ENCODE data around the gene FXYD4. TPM values are rescaled to one million over a fixed set of nuclear protein-coding genes. Genes with fewer than 3 reads are reported as not detected.

Gene FXYD4
- polyA plus RNA-seq, 1 of the 3 experiments (the other 2 are of a cell fraction): not detected

DNA sequence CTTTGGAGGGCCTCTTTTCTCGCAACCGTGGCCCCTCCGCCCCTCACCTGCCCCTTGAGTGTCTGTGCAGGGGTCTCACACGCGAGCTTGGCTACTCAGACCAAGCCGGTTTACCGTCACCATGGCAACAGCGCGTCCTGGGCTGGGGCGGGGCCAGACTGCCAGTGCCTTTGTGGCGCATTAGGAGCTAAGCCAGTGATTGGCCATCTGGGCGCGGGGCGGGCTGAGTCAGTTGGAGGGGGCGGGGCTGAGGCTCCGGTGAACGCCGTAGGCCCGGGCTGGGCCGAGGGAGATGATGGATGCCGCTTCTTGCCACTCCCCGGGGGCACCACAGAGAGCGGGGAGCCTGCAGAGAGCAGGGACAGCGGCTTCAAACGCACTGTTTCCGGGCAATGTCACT is 48.7 kb upstream of the FXYD4 start:
- Histone ChIP-seq H3K79me2 (ENCODE audit: insufficient read depth) (no peaks in the 10 kb centered on the region), H3K4me2 (peak overlapping the region; percentile 15; the same call in 1 of the 2 replicates), H3K4me1 (ENCODE audit: control insufficient read depth in 1 of 2, insufficient read depth in 2 of 2, low read depth in 1 of 2, low read length in 1 of 2) (peaks cover 0 to 7% of the 10 kb centered on the region in 2 experiments; a peak in 1 of 4 replicates), H3K36me3 (replicated peaks in 1 of 2; ENCODE audit: control insufficient read depth in 1 of 2, insufficient read depth in 2 of 2, low read length in 1 of 2) (no peaks in the 10 kb centered on the region), H3F3A (replicated peaks; ENCODE audit: insufficient read depth) (no peaks in the 10 kb centered on the region), H3K9me3 (no peaks in the 10 kb centered on the region), H2AFZ (ENCODE audit: low read depth) (no peak overlapping the region), H3K4me3 (ENCODE audit: low read depth in 2 of 2, low read length in 1 of 2) (peak overlapping the region in 1 of 2 experiments; percentile 7; a peak in 1 of 4 replicates), H4K20me1 (ENCODE audit: insufficient read depth) (no peaks in the 10 kb centered on the region), H3K27ac (ENCODE audit: low read depth in 2 of 2, low read length in 1 of 2) (no peak overlapping the region), H3K27me3 (ENCODE audit: insufficient read depth) (peaks cover 7% of the 10 kb centered on the region; the same call in 1 of the 2 replicates), H3K9ac (no peak overlapping the region), H3K9me2 (no peaks in the 10 kb centered on the region)
- peak; percentile 37 for TF ChIP-seq MXI1 (IDR thresholded peaks at IDR 0.05; ENCODE audit: low read depth, low read length)
- no peak for TF ChIP-seq ELF1 (IDR thresholded peaks at IDR 0.05)
- TF ChIP-seq NFIC (IDR thresholded peaks at IDR 0.05; ENCODE audit: borderline replicate concordance): no peak
- peak; percentile 96 for DNase-seq
- WGBS (ENCODE audit: low lambda C conversion rate): 47% methylated on average over 5 of the region's 26 CpGs
- CTCF ChIA-PET: interaction anchor here (1.3 to 1.9 kb wide), 2 partner anchors 26 to 30 kb away, joined by 4 to 6 read pairs; no protein-coding TSS in a partner anchor
- POLR2A ChIA-PET: interaction anchor here (0.6 kb wide), 1 partner anchor 36 kb away, joined by 5 read pairs; no protein-coding TSS in a partner anchor

DNA sequence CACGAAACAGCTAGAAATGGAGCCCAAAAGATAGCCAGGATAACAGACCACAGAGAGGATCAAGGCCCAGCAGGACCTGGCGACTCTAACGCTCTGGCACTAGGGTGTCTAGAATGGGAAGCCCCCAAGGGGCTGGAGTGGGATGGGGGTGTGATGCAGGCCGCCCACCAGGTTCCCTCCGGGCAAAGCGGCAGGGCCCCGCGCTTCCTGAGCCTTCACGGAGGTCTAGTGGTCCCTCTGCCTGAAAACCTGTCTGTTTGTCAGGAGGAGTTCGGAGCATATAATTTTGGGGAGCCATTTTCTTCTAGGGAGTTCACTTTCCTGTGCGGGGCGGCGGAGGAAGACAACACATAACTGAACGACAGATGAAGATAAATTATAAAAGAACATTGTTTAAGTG is 48.2 kb upstream of the FXYD4 start:
- Histone ChIP-seq H3K27ac (ENCODE audit: low read depth in 2 of 2, low read length in 1 of 2) (no peak overlapping the region), H3K27me3 (ENCODE audit: insufficient read depth) (peaks cover 11% of the 10 kb centered on the region; the same call in 1 of the 2 replicates), H4K20me1 (ENCODE audit: insufficient read depth) (no peaks in the 10 kb centered on the region), H3K9ac (no peak overlapping the region), H3K4me3 (ENCODE audit: low read depth in 2 of 2, low read length in 1 of 2) (peak overlapping the region in 1 of 2 experiments; percentile 6; a peak in 1 of 4 replicates), H3K4me2 (peak overlapping the region; percentile 15; the same call in 1 of the 2 replicates), H3K9me2 (no peaks in the 10 kb centered on the region), H3K4me1 (ENCODE audit: control insufficient read depth in 1 of 2, insufficient read depth in 2 of 2, low read depth in 1 of 2, low read length in 1 of 2) (peaks cover 0 to 7% of the 10 kb centered on the region in 2 experiments; a peak in 1 of 4 replicates), H3K36me3 (replicated peaks in 1 of 2; ENCODE audit: control insufficient read depth in 1 of 2, insufficient read depth in 2 of 2, low read length in 1 of 2) (no peaks in the 10 kb centered on the region), H3K79me2 (ENCODE audit: insufficient read depth) (no peaks in the 10 kb centered on the region), H3K9me3 (no peaks in the 10 kb centered on the region), H3F3A (replicated peaks; ENCODE audit: insufficient read depth) (no peaks in the 10 kb centered on the region), H2AFZ (ENCODE audit: low read depth) (no peak overlapping the region)
- no peak for DNase-seq
- ChIA-PET CTCF (interaction anchor here (1.1 to 1.9 kb wide), 3 partner anchors 24 to 31 kb away, joined by 3 to 7 read pairs (median 6); no protein-coding TSS in a partner anchor), POLR2A (interaction anchor here (0.6 kb wide), 1 partner anchor 35 kb away, joined by 5 read pairs; no protein-coding TSS in a partner anchor)
- no peak for TF ChIP-seq MEF2A (IDR thresholded peaks at IDR 0.05; ENCODE audit: borderline replicate concordance, low read depth)
- no peak for TF ChIP-seq CHD2 (IDR thresholded peaks at IDR 0.05; ENCODE audit: low read length, partially characterized antibody)
- TF ChIP-seq, protein P1, sequence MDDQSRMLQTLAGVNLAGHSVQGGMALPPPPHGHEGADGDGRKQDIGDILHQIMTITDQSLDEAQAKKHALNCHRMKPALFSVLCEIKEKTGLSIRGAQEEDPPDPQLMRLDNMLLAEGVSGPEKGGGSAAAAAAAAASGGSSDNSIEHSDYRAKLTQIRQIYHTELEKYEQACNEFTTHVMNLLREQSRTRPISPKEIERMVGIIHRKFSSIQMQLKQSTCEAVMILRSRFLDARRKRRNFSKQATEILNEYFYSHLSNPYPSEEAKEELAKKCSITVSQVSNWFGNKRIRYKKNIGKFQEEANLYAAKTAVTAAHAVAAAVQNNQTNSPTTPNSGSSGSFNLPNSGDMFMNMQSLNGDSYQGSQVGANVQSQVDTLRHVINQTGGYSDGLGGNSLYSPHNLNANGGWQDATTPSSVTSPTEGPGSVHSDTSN (IDR thresholded peaks at IDR 0.05): no peak
- no peak for TF ChIP-seq EP300 (IDR thresholded peaks at IDR 0.05; ENCODE audit: borderline replicate concordance in 1 of 2, low read depth in 1 of 2, low read length in 1 of 2)
- TF ChIP-seq, protein P2, sequence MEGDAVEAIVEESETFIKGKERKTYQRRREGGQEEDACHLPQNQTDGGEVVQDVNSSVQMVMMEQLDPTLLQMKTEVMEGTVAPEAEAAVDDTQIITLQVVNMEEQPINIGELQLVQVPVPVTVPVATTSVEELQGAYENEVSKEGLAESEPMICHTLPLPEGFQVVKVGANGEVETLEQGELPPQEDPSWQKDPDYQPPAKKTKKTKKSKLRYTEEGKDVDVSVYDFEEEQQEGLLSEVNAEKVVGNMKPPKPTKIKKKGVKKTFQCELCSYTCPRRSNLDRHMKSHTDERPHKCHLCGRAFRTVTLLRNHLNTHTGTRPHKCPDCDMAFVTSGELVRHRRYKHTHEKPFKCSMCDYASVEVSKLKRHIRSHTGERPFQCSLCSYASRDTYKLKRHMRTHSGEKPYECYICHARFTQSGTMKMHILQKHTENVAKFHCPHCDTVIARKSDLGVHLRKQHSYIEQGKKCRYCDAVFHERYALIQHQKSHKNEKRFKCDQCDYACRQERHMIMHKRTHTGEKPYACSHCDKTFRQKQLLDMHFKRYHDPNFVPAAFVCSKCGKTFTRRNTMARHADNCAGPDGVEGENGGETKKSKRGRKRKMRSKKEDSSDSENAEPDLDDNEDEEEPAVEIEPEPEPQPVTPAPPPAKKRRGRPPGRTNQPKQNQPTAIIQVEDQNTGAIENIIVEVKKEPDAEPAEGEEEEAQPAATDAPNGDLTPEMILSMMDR (IDR thresholded peaks at IDR 0.05): no peak
- no peak for TF ChIP-seq FOXJ3 (CRISPR knock-in tag; IDR thresholded peaks at IDR 0.05)
- no peak for TF ChIP-seq FOXM1 (IDR thresholded peaks at IDR 0.05; ENCODE audit: low read depth)
- TF ChIP-seq, protein P3, sequence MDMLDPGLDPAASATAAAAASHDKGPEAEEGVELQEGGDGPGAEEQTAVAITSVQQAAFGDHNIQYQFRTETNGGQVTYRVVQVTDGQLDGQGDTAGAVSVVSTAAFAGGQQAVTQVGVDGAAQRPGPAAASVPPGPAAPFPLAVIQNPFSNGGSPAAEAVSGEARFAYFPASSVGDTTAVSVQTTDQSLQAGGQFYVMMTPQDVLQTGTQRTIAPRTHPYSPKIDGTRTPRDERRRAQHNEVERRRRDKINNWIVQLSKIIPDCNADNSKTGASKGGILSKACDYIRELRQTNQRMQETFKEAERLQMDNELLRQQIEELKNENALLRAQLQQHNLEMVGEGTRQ (IDR thresholded peaks at IDR 0.05; ENCODE audit: borderline replicate concordance, low read depth, low read length): no peak
- no peak for TF ChIP-seq NRF1 (IDR thresholded peaks at IDR 0.05; ENCODE audit: low read depth, low read length)
- no peak for TF ChIP-seq GABPA (IDR thresholded peaks at IDR 0.05; ENCODE audit: low read depth)
- TF ChIP-seq YY1 (IDR thresholded peaks at IDR 0.05; ENCODE audit: low read depth): no peak
- no peak for TF ChIP-seq TCF12 (IDR thresholded peaks at IDR 0.05)
- TF ChIP-seq, protein P4, sequence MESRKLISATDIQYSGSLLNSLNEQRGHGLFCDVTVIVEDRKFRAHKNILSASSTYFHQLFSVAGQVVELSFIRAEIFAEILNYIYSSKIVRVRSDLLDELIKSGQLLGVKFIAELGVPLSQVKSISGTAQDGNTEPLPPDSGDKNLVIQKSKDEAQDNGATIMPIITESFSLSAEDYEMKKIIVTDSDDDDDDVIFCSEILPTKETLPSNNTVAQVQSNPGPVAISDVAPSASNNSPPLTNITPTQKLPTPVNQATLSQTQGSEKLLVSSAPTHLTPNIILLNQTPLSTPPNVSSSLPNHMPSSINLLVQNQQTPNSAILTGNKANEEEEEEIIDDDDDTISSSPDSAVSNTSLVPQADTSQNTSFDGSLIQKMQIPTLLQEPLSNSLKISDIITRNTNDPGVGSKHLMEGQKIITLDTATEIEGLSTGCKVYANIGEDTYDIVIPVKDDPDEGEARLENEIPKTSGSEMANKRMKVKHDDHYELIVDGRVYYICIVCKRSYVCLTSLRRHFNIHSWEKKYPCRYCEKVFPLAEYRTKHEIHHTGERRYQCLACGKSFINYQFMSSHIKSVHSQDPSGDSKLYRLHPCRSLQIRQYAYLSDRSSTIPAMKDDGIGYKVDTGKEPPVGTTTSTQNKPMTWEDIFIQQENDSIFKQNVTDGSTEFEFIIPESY (IDR thresholded peaks at IDR 0.05; ENCODE audit: borderline replicate concordance, low read depth): no peak
- no peak for TF ChIP-seq SIN3A (IDR thresholded peaks at IDR 0.05; ENCODE audit: borderline replicate concordance, low read depth, low read length)
- WGBS (ENCODE audit: low lambda C conversion rate): 70% methylated on average over 12 of the region's 14 CpGs
